K562 (cell line): Measurements from ENCODE around the gene PHTF2. TPM values are rescaled to one million over a fixed set of nuclear protein-coding genes. Genes with fewer than 3 reads are reported as not detected.

ENCODE experiments used
- ARID1B ChIP-seq: fragments of 450-650 bp; IDR thresholded peaks from 2 replicates; pipeline ENCODE4 v1.6.1; 2016; ENCODE audit warnings: antibody characterized with exemption, mild to moderate bottlenecking, inconsistent platforms
- ZBTB40 ChIP-seq, 2 experiments: fragments of 450-650 bp in 1 of 2; sonication (generic) in 1 of 2; formaldehyde crosslinking in 1 of 2; IDR thresholded peaks; 2 replicates each; pipeline versions ENCODE4 v1.7.1 to v1.9.0; 2016 to 2022; ENCODE audit warnings: inconsistent platforms in 1 of 2, mild to moderate bottlenecking in 1 of 2, missing genetic modification reagents in 1 of 2
- polyA plus RNA-seq, 8 experiments: library from polyadenylated mRNA; depleted of rRNA in 4 of 8; stranded (reverse) in 5 of 8; unstranded in 3 of 8; fragments of >200 nt; fragmentation: Nextera tagmentation in 2 of 8; fragmentation: Illumina TruSeq in 1 of 8; extraction: Ambion mirVana in 2 of 8; extraction: Trizol in 1 of 8; gene quantifications; 2 replicates each; pipeline versions ENCODE4 v1.2.1 to v1.2.3, GENCODE V29; 2011 to 2014; ENCODE audit warnings: inconsistent platforms in 1 of 8, missing spikeins in 1 of 8
- total RNA-seq, 7 experiments: library from RNA; depleted of rRNA in 6 of 7; stranded (reverse); fragments of >200 nt in 6 of 7; fragmentation: Illumina TruSeq in 2 of 7; extraction: Trizol in 2 of 7; gene quantifications; 2 replicates each; pipeline versions ENCODE4 v1.2.1 to v1.2.3, GENCODE V29; 2011 to 2021; ENCODE audit warnings: low replicate concordance in 1 of 7

Gene PHTF2
- total and polyA plus RNA-seq, 9 of the 15 experiments (the other 6 are each of a cell fraction or from before 2014, with no cell fraction given) = 17.9 to 43.6 (median 25.4) TPM

GRCh38 chr7:77831953-77832352 is 33.4 kb downstream of the PHTF2 start (continued):
- no peak for TF ChIP-seq ZBTB40 (IDR thresholded peaks at IDR 0.05)
- TF ChIP-seq ZBTB40 (CRISPR knock-in tag; IDR thresholded peaks at IDR 0.05) = no peak
- TF ChIP-seq ARID1B = peak; percentile 69
